Kidney glomerular epithelial cell (primary cell): ENCODE measurements around the gene KRT4.

Source experiments
- DNase-seq: peaks from one replicate; lab custom pipeline; 2025; lab: John Stamatoyannopoulos, UW

The KRT4 gene

DNA sequence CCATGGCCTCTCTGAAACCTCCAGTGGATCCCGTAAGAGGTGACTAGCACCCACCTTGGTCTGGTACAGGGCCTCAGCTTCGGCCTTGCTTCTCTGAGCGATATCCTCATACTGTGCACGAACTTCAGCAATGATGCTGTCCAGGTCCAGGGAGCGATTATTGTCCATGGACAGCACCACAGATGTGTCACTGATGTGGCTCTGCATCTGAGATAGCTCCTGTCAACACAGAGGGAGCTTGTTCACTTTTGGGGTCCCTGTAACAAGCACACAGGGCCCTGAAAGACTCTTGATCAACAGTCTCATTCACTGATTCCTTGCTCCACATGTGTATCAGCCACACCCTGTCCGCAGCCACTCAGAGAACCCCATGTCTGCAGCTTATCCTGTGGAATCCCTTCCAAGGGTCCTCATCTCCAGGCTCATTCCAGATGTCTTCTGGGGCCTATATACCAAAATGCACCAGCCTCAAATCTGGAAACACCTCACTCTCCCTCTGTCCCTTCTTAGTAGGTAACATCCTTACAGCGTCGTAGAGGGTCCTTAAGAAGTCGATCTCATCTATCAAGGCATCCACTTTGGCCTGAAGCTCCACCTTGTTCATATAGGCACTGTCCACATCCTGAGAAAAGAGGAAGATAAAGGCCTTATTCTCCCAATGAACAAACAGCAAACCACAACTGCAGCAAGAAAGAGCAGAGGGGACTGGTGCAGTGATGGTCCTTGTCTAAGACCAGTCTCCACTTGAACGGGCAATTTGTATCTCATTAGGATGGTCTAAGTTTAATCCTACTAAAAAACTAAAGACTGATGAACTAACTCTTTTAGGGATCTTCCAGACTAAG, 21.5 kb downstream of the KRT4 start:
- DNase-seq: no peak

DNA sequence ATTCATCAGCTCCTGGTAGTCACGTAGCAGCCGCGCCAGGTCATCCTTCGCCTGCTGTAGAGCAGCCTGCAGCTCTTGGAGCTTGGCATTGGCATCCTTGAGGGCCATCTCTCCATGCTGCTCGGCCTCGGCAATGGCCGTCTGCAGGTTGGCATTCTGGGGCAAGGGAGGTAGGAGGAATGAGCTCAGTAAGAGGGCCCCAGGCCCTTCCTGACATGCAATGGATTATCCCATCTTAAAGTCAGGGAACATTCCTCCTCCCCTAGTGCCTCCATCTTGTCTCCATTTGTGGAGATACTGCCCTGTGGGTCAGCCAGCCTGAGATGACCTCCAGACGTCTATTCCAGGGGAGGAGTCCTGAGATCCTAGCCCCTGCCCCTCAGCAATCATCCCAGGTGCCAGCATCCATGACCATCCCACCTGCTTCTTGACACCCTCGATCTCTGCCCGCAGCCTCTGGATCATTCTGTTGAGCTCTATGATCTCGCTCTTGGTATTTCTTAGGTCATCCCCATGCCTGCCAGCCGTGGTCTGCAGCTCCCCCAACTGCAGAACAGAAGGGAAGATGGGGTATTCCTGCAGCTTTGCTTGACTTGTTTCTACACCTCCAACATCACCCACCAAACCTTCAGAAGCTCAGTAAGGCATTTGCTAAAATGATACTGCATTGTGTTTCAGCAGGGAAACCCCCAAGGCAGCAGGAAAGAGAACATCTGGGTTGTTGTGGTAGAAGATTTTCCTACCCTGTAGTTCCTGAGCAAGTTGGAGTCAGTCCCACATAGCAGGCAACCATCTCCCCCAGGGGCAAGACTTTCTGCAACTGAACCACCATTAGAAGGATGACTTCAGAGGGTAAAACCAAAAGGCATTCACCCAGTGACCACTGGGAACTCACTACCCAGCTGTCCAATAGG, 22.4 kb downstream of the KRT4 start:
- DNase-seq: no peak

GRCh38 chr12:52790427-52791270, 23.3 kb downstream of the KRT4 start:
- DNase-seq: no peak

DNA sequence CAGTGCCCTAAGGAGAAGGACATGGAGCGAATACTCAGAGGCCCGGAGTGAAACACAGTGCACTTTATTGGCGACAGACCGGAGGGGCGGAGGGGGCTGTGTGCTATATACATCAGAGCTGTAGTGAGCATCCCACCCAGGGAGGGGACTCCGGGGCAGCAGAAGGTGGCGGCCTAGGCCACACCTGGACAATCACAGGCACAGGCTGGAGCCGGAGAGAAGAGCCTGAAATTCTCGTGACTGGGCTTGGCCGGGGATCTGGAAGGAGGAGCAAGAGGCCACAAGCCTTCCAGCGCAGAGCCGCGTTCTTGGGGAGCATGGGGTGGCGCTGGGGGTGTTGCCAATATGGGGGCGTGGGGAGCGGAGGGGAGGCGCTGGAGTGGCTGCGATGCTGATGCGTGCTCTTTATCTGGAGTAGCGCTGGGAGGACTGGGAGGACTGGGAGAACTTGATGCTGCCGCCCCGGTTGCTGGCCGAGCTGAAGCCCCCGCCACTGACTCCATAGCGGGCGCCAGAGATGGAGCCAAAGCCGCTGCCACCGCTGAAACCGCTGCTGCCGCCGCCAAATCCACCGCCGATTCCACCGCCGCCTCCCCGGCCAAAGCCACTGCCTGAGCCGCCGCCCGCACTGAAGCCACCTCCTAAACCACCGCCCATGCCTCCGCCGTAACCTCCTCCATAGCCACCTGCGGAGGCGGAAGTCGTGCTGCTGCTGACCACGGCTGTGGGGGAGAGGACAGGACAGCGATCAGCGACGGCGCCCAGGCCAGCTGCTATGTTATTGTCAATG, 24.1 kb downstream of the KRT4 start:
- no peak for DNase-seq

- DNase-seq: no peak
Observed at GRCh38 chr12:52788876-52789636, 24.9 kb downstream of the KRT4 start.

DNA sequence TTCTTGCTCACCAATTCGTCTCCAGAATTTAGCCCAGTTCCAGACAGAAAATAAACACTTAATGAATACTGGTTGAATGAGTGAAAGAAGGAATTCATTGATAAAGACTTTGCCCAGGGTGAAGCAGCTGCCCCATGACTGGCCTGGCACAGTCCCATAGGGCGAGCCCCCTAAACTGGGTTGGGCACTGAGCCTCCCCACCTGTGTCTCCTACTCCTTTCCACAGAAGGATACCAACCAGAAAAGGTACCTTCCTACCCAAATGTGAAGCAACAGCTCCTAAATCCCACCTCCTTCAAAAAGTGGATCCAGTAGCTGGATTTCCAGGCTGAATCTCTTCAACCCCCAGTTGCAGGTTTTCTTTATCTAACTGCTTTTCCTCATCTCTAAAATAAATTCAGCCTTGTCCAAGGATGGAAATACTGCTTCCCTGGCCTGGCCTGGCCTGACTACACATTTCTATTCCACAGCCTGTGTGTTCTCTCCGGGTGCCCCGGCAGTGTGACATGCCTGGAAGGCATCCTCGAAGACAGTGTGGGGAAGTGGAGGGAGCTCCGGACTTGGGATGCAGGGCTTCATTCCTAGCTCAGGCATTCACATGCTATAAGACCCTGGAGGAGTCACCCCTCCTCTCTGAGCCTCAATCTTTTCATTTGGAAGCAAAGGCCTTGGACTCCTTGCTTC, 25.6 kb downstream of the KRT4 start:
- DNase-seq: no peak

- DNase-seq: no peak
Observed at GRCh38 chr12:52787324-52788191, 26.4 kb downstream of the KRT4 start.

DNA sequence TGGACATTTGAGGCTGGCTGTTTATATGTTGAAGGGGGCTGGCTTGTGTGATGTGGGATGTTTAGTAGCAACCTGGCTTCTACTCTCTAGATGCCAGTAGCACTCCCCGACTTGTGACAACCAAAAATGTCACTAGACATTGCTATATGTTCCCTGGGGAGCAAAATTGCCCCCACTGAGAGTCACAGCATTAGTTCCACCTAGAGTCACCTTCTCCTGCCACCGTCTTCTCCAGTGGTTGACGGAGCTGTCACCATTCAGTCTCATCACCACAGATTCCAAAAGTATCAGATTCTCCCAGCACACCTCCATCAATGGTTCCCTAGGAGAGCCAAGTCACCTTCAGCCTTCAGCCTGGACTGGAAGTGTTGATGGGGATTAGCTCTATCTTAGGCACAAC, 29.0 kb downstream of the KRT4 start:
- no peak for DNase-seq

DNA sequence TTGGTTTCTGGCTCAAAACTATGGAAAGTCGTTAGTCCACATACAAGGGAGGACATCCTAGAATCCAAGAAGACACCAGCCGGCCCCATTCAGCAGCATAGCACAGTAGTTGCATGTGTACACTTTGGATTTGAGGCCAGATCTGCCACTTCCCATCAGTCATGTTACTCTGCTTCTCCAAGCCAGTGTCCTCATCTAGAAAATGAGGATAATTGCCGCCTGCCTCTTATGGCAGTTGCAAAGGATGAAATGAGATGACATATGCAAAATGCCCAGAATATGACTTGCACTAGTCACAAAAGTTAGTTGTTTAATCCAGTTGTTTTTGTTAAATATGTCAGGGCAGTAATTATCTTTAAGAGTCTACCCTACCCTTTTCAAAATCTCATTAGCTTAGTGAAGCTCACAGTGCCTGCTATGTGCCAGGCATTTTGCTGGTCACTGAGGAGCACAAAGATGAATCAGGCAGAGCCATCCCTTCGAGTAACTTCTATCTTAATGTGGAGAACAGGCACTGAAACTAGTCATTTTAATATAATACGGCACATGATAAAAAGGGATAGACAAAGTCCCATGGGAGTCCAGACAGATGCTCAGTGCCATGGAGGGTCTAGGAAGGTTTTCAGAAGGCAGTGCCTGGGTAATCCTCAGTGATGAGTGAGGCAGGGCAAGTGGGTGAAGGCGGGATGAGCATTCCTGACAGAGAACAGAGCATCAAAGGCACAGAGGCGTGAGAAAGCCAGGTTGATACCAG, 30.2 kb downstream of the KRT4 start:
- no peak for DNase-seq

DNA sequence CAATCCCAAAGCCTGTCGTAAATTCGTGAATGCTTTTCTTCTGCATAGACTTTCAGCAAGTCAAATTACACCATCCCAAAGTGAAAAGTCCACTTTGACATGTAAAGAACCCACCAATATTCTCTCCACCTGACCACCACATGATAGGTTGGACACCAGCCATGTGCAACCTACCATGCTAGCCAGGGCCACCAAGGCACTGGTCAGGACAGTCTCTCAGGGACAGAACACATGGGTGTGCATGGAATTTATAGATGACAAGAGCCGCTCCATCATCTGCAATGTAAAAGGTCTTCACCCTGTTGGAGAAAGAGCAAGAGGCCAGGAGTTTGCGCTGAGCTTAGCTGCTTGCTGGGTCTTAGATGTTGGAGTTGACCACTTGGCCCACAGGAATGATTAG, 31.4 kb downstream of the KRT4 start:
- DNase-seq: no peak

GRCh38 chr12:52781399-52782082, 32.4 kb downstream of the KRT4 start:
- DNase-seq: no peak

DNA sequence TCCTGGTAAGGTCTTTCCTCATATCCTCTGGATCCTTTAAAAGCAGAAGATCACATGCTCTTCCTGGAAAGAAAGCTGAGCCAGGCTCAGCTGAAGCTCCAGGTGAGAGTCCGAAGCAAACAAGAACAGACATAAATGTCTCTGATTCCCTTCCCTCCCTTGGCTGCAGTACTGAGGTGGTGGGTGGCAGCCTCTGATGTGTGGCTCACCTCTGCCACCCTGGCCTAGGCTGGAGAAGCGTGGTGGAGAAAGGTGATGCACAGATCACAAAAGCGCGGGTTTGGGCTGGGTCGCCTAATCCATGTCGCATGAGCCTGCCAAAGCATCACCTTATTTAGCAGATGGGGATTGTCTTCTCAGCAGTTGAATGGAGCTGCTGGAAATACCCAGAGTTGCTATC, 34.0 kb downstream of the KRT4 start:
- no peak for DNase-seq

- DNase-seq: no peak
Observed at GRCh38 chr12:52778833-52779232, 35.1 kb downstream of the KRT4 start.

- DNase-seq: no peak
Observed at GRCh38 chr12:52777566-52777965, 36.4 kb downstream of the KRT4 start.

- DNase-seq: no peak
Observed at GRCh38 chr12:52776913-52777395, 37.0 kb downstream of the KRT4 start, which contains the start of gene KRT76. KRT76 (minus strand) TSS chr12:52777345; CDS start chr12:52777291, 54 bp downstream.

DNA sequence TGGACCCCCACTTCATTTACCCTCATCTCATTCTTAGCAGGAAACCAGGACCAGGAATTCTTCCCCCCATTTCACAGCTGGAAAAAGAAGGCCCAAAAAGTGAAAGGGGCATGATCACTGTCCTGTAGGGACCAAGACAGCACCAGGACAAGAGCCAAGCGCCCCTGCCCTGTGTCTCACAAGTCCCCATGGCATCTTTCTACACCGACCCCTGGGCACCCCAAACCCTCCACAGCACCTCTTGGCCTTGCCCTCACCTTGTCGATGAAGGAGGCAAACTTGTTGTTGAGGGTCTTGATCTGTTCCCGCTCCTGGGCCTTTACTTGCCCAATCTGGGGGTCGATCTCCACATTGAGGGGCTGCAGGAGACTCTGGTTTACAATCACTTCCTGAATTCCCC, 37.5 kb downstream of the KRT4 start:
- DNase-seq: no peak

DNA sequence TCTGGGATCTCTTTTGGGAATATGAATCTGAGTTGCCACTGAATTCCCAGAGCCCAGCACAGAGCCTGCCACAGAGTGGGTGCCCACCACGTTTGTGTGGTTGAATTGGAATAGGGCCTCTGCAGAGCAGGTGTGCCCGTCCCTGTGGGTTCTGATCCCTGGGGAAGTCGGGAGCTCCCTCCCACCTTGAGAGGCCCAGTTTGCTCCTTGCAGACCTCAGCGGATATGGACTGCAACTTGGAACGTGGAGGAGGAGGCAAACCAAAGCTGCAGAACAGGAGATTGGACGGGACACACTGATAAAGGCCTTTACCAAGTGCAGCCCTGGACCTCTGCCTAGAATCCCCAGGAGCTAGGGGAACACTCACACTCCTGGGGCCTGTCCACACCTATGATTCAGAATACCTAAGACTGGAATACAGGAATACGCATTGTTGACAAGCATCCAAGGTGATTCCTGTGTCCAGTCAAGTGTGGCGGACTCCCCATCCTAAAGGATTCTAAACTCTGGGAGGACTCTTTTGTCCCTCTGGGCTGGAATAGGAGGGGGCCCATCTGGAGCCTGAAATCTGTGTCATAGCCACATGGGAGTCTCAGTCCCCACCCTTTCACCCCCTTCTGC, 39.2 kb downstream of the KRT4 start:
- DNase-seq: peak; percentile 31
